Right lobe of liver (tissue), 6 donors: ENCODE results near the gene FBXO21. TPM values are rescaled to one million over a fixed set of nuclear protein-coding genes. Genes with fewer than 3 reads are reported as not detected.

Experiments used
- ATAC-seq, 4 donors: fragments of 200-7000 bp; cut with Tn5 transposase; one replicate each; pipeline ENCODE4 v1.9.1; 2020; ENCODE audit warnings: mild to moderate bottlenecking in 4 of 4, moderate library complexity in 4 of 4
- DNase-seq, 3 donors: peaks; one replicate each; pipeline ENCODE4 v3.0.0-alpha.2; 2020
- H3K27ac ChIP-seq, 3 donors: fragments of 200-600 bp; one replicate each; pipeline ENCODE4 v1.8.0; 2022
- H3K27me3 ChIP-seq, 2 donors: fragments of 200-600 bp; one replicate each; pipeline ENCODE4 v1.8.0; 2022
- H3K36me3 ChIP-seq, 4 donors: fragments of 200-600 bp; sonication (generic) in 1 of 4; one replicate each; pipeline versions ENCODE4 v1.5.1 to v1.8.0; 2017 to 2022; ENCODE audit warnings: control low read depth in 1 of 4
- H3K4me1 ChIP-seq, 4 donors: fragments of 200-600 bp; sonication (generic) in 1 of 4; one replicate each; pipeline versions ENCODE4 v1.5.1 to v1.8.0; 2017 to 2022; ENCODE audit warnings: control low read depth in 1 of 4
- H3K4me3 ChIP-seq, 3 donors: fragments of 200-600 bp; one replicate each; pipeline ENCODE4 v1.8.0; 2022
- H3K9me3 ChIP-seq, 4 donors: fragments of 200-600 bp; sonication (generic) in 1 of 4; one replicate each; pipeline versions ENCODE4 v1.5.1 to v1.8.0; 2017 to 2022; ENCODE audit warnings: control low read depth in 1 of 4
- CTCF ChIP-seq, 4 donors: fragments of 200-600 bp in 3 of 4; fragments of 450-650 bp in 1 of 4; IDR thresholded peaks; one replicate each; pipeline versions ENCODE4 v1.5.1 to v1.8.0; 2016 to 2022; ENCODE audit warnings: antibody characterized with exemption in 4 of 4, mild to moderate bottlenecking in 2 of 4
- POLR2A ChIP-seq: fragments of 450-650 bp; IDR thresholded peaks from one replicate; pipeline ENCODE4 v1.6.1; 2017; ENCODE audit warnings: antibody characterized with exemption, mild to moderate bottlenecking
- WGBS: methylation state at CpG from one replicate; pipeline ENCODE4 v1.1.6; 2018; ENCODE audit warnings: low coverage, low lambda C conversion rate; ENCODE audit not compliant: insufficient coverage; ENCODE audit errors: missing lambda C conversion rate; 5-methylcytosine and 5-hydroxymethylcytosine counted together
- intact Hi-C, 2 donors: fragments of 100-400 bp; cut with DNase I; formaldehyde crosslinking; loops; one replicate each; pipeline versions ENCODE4 v1.11.2 to v1.14.1; 2022
- total RNA-seq, 6 experiments: library from RNA; depleted of rRNA in 2 of 6; stranded (reverse); fragments of >200 nt in 2 of 6; fragmentation: NEBNext Ultra II Directional in 3 of 6; extraction: Animal tissue kit (Norgen Biotek cat#: 25700) in 3 of 6; gene quantifications; one replicate each; pipeline versions ENCODE4 v1.1.0 to v1.2.4, GENCODE V29; 2016 to 2023
- donor health status: DM: no; HTN: yes; CAD: no.
- donor health status: DM: no; HTN: no; CAD: no.
- donor health status: DM: no; HTN: no; CAD: no.
- donor health status: DM: no; HTN: yes; CAD: no.
- donor health status: DM: no; HTN: yes; CAD: no.

FBXO21 gene
- total RNA-seq, 6 experiments from 2014 or later = 12.8 to 28.7 (median 20.1) TPM

- no peak for DNase-seq
- Histone ChIP-seq H3K27me3 (no peaks in the 10 kb centered on the region), H3K4me3 (no peak overlapping the region), H3K27ac (no peak overlapping the region), H3K9me3 (no peaks in the 10 kb centered on the region), H3K4me1 (no peaks in the 10 kb centered on the region), H3K36me3 (no peaks in the 10 kb centered on the region)
- ATAC-seq = no peak
- intact Hi-C loops = no loop called here
- 75% methylated on average over 2 of the region's 6 CpGs for WGBS
- TF ChIP-seq POLR2A (no peak), CTCF (IDR thresholded peaks at IDR 0.05) (no peak)
Measured at GRCh38 chr12:117125272-117125613, 65.0 kb downstream of the FBXO21 start.

- ATAC-seq (no peak), DNase-seq (no peak)
- TF ChIP-seq POLR2A = no peak
- TF ChIP-seq CTCF (IDR thresholded peaks at IDR 0.05) = no peak
- H3K36me3 ChIP-seq = no peaks in the 10 kb centered on the region
- intact Hi-C loops = no loop called here
- H3K9me3 ChIP-seq = no peaks in the 10 kb centered on the region
- no peaks in the 10 kb centered on the region for H3K27me3 ChIP-seq
- H3K27ac ChIP-seq = no peak overlapping the region
- no peak overlapping the region for H3K4me3 ChIP-seq
- 67% methylated on average over 3 of the region's 8 CpGs for WGBS
- H3K4me1 ChIP-seq = no peaks in the 10 kb centered on the region
Measured at GRCh38 chr12:117124421-117125271, 65.6 kb downstream of the FBXO21 start.

- no peaks in the 10 kb centered on the region for H3K36me3 ChIP-seq
- intact Hi-C loops = no loop called here
- no peaks in the 10 kb centered on the region for H3K9me3 ChIP-seq
- ATAC-seq (peak in 1 of 4 donors; percentile 28), DNase-seq (no peak)
- H3K27me3 ChIP-seq = no peaks in the 10 kb centered on the region
- TF ChIP-seq CTCF (IDR thresholded peaks at IDR 0.05) = no peak
- TF ChIP-seq POLR2A = no peak
- H3K27ac ChIP-seq = no peak overlapping the region
- 66% methylated on average over 3 of the region's 3 CpGs for WGBS
- no peaks in the 10 kb centered on the region for H3K4me1 ChIP-seq
- no peak overlapping the region for H3K4me3 ChIP-seq
Measured at GRCh38 chr12:117121441-117121840, 68.8 kb downstream of the FBXO21 start.

DNA sequence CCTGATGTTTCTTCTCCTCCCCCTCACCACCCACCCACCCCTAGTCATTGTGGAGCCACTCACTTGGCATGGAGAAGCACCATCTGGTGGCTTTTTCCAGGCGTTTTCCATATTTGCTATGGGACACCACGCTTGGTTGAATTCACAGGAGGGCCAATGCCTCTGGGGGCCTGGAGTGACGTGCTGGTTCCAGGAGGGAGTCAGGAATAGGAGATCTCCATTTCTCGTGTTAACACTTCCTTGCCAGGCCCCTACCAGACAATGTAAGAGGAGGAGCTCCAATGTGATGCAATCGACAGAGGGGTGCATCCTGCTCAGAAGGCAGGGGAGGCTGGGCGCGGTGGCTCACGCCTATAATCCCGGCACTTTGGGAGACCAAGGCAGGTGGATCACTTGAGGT, 69.5 kb downstream of the FBXO21 start:
- 48% methylated on average over 4 of the region's 9 CpGs for WGBS

More for the DNA sequence above, 69.5 kb downstream of the FBXO21 start:
- Histone ChIP-seq H3K36me3 (no peaks in the 10 kb centered on the region), H3K4me3 (no peak overlapping the region), H3K4me1 (no peaks in the 10 kb centered on the region), H3K9me3 (no peaks in the 10 kb centered on the region), H3K27ac (no peak overlapping the region), H3K27me3 (no peaks in the 10 kb centered on the region)
- ATAC-seq (peak in 1 of 4 donors; percentile 10), DNase-seq (no peak)
- TF ChIP-seq POLR2A (no peak), CTCF (IDR thresholded peaks at IDR 0.05) (no peak)
- intact Hi-C loops = no loop called here
